Ectodermal cell (in vitro differentiated cells): ENCODE data around the gene ATP8B1.

Experiments used
- H3K27ac ChIP-seq: 2 replicates; pipeline ENCODE4 v1.7.0; 2013; ENCODE audit warnings: mild to moderate bottlenecking, low read depth, low read length; ENCODE audit not compliant: insufficient read depth, poor library complexity, severe bottlenecking
- H3K27me3 ChIP-seq: 2 replicates; pipeline ENCODE4 v1.7.0; 2013; ENCODE audit warnings: mild to moderate bottlenecking, low read length; ENCODE audit not compliant: insufficient read depth, control insufficient read depth, poor library complexity, severe bottlenecking
- H3K36me3 ChIP-seq: one replicate; pipeline ENCODE4 v1.7.0; 2013; ENCODE audit warnings: low read length; ENCODE audit not compliant: control insufficient read depth, insufficient read depth
- H3K4me1 ChIP-seq: one replicate; pipeline ENCODE4 v1.7.0; 2013; ENCODE audit warnings: low read length; ENCODE audit not compliant: control insufficient read depth, insufficient read depth
- H3K4me3 ChIP-seq: 2 replicates; pipeline ENCODE4 v1.7.0; 2013; ENCODE audit warnings: low read depth, low read length, control low read depth; ENCODE audit not compliant: insufficient read depth
- H3K9me3 ChIP-seq: 2 replicates; pipeline ENCODE4 v1.7.0; 2013; ENCODE audit warnings: mild to moderate bottlenecking, low read length, moderate library complexity; ENCODE audit not compliant: control insufficient read depth
- WGBS, 2 experiments: methylation state at CpG; one replicate each; pipeline ENCODE4 v1.1.7; 2013; ENCODE audit warnings: missing lambda C conversion rate in 2 of 2; 5-methylcytosine and 5-hydroxymethylcytosine counted together

ATP8B1 gene

GRCh38 chr18:57784034-57784800, 18.9 kb downstream of the ATP8B1 start:
- Histone ChIP-seq H3K9me3 (no peaks in the 10 kb centered on the region), H3K4me1 (no peaks in the 10 kb centered on the region), H3K27ac (no peak overlapping the region), H3K36me3 (no peaks in the 10 kb centered on the region), H3K4me3 (no peak overlapping the region), H3K27me3 (no peaks in the 10 kb centered on the region)
- WGBS, 2 experiments, result 84 to 85% methylated on average over 16 of the region's 16 CpGs

- no peak overlapping the region for H3K4me3 ChIP-seq
- WGBS, 2 experiments, result 91 to 97% methylated on average over 5 of the region's 5 CpGs
- no peaks in the 10 kb centered on the region for H3K4me1 ChIP-seq
- H3K9me3 ChIP-seq, result no peaks in the 10 kb centered on the region
- no peaks in the 10 kb centered on the region for H3K27me3 ChIP-seq
- no peaks in the 10 kb centered on the region for H3K36me3 ChIP-seq
- H3K27ac ChIP-seq, result no peak overlapping the region
Observed at GRCh38 chr18:57782049-57782448, 21.1 kb downstream of the ATP8B1 start.

- no peak overlapping the region for H3K27ac ChIP-seq
- H3K27me3 ChIP-seq, result no peaks in the 10 kb centered on the region
- H3K4me1 ChIP-seq, result no peaks in the 10 kb centered on the region
- 76 to 85% methylated on average over 6 of the region's 6 CpGs for WGBS, 2 experiments
- no peaks in the 10 kb centered on the region for H3K36me3 ChIP-seq
- no peak overlapping the region for H3K4me3 ChIP-seq
- H3K9me3 ChIP-seq, result no peaks in the 10 kb centered on the region
Observed at GRCh38 chr18:57780706-57781347, 22.3 kb downstream of the ATP8B1 start.

GRCh38 chr18:57780318-57780705, 22.8 kb downstream of the ATP8B1 start:
- H3K36me3 ChIP-seq, result no peaks in the 10 kb centered on the region
- no peak overlapping the region for H3K4me3 ChIP-seq
- H3K4me1 ChIP-seq, result no peaks in the 10 kb centered on the region
- no peaks in the 10 kb centered on the region for H3K9me3 ChIP-seq
- H3K27me3 ChIP-seq, result no peaks in the 10 kb centered on the region
- no peak overlapping the region for H3K27ac ChIP-seq
- WGBS, 2 experiments, result 87 to 100% methylated on average over 2 of the region's 2 CpGs

GRCh38 chr18:57776767-57777166, 26.3 kb downstream of the ATP8B1 start:
- Histone ChIP-seq H3K27ac (no peak overlapping the region), H3K4me1 (no peaks in the 10 kb centered on the region), H3K36me3 (no peaks in the 10 kb centered on the region), H3K9me3 (no peaks in the 10 kb centered on the region), H3K27me3 (no peaks in the 10 kb centered on the region), H3K4me3 (no peak overlapping the region)
- 92 to 96% methylated on average over 4 of the region's 4 CpGs for WGBS, 2 experiments

GRCh38 chr18:57776354-57776753, 26.8 kb downstream of the ATP8B1 start:
- no peaks in the 10 kb centered on the region for H3K27me3 ChIP-seq

GRCh38 chr18:57775937-57776336, 27.2 kb downstream of the ATP8B1 start:
- no peaks in the 10 kb centered on the region for H3K27me3 ChIP-seq
- 92 to 95% methylated on average over 3 of the region's 3 CpGs for WGBS, 2 experiments
- no peak overlapping the region for H3K27ac ChIP-seq
- H3K4me3 ChIP-seq, result no peak overlapping the region
- no peaks in the 10 kb centered on the region for H3K4me1 ChIP-seq
- no peaks in the 10 kb centered on the region for H3K9me3 ChIP-seq
- H3K36me3 ChIP-seq, result no peaks in the 10 kb centered on the region

More at GRCh38 chr18:57776354-57776753, 26.8 kb downstream of the ATP8B1 start:
- Histone ChIP-seq H3K4me1 (no peaks in the 10 kb centered on the region), H3K27ac (no peak overlapping the region), H3K9me3 (no peaks in the 10 kb centered on the region), H3K36me3 (no peaks in the 10 kb centered on the region), H3K4me3 (no peak overlapping the region)
- 87 to 88% methylated on average over 2 to 3 of the region's 3 CpGs for WGBS, 2 experiments

GRCh38 chr18:57772387-57772799, 30.7 kb downstream of the ATP8B1 start:
- Histone ChIP-seq H3K4me1 (no peaks in the 10 kb centered on the region), H3K36me3 (no peaks in the 10 kb centered on the region), H3K9me3 (no peaks in the 10 kb centered on the region), H3K27me3 (no peaks in the 10 kb centered on the region), H3K4me3 (no peak overlapping the region), H3K27ac (no peak overlapping the region)
- WGBS, 2 experiments, result 84 to 87% methylated on average over 9 of the region's 9 CpGs

- Histone ChIP-seq H3K36me3 (no peaks in the 10 kb centered on the region), H3K4me1 (no peaks in the 10 kb centered on the region), H3K4me3 (no peak overlapping the region), H3K27me3 (no peaks in the 10 kb centered on the region), H3K27ac (no peak overlapping the region), H3K9me3 (no peaks in the 10 kb centered on the region)
- 87 to 90% methylated on average over 3 of the region's 3 CpGs for WGBS, 2 experiments
Observed at GRCh38 chr18:57771626-57772025, 31.5 kb downstream of the ATP8B1 start.

GRCh38 chr18:57771193-57771592, 31.9 kb downstream of the ATP8B1 start:
- Histone ChIP-seq H3K9me3 (no peaks in the 10 kb centered on the region), H3K4me1 (no peaks in the 10 kb centered on the region), H3K36me3 (no peaks in the 10 kb centered on the region), H3K4me3 (no peak overlapping the region), H3K27me3 (no peaks in the 10 kb centered on the region), H3K27ac (no peak overlapping the region)
- WGBS, 2 experiments, result 87 to 92% methylated on average over 3 of the region's 3 CpGs
